ENCODE measurements around the gene KCNH8. TPM values are rescaled to one million over a fixed set of nuclear protein-coding genes. Genes with fewer than 3 reads are reported as not detected.

The KCNH8 gene
- total RNA-seq, 1 donor, result 1.0 TPM

DNA sequence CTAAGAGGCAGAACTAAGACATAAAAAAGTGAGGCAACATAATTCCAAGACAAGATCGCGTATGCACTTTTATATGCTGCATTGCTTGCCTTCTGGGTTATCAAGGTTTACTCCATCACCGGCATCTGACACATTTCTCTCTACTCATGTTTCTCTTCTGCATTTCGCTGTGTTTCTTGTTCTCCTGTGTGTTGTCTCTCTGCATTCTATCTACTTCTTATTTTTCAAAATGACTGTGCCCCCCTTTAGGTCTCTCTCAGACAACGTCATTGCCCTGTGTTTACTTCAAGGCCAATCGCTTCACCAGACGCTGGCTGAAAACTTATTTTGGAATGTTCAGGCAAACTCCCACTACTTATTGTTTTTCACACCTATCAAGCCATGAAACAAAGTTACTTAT, 280.4 kb downstream of the KCNH8 start:
- Histone ChIP-seq H3K9me3 (ENCODE audit: low read depth, low read length) (no peaks in the 10 kb centered on the region), H3K4me1 (ENCODE audit: insufficient read depth, low read length) (no peaks in the 10 kb centered on the region), H3K27me3 (ENCODE audit: insufficient read depth, low read length) (no peaks in the 10 kb centered on the region), H3K4me3 (ENCODE audit: low read length) (no peak overlapping the region)

DNA sequence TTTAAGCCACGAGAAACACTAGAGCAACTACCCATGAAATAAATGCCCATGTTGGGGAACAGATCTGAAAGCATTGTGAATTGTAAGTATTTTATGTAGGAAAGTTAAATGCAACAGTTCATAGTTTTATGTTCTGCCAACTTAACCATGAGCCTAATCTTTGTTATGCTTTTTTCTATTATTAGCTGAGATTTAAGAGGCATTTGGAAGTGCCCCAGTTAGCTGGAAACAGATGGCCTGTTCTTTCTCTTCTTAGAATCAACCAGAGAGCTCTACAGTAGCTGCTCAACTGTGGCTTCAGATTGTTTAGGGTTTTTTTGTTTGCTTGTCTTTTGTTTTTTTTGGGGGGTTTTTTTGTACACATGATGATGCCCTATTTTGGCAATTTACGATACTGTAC, 284.4 kb downstream of the KCNH8 start:
- Histone ChIP-seq H3K9me3 (ENCODE audit: low read depth, low read length) (no peaks in the 10 kb centered on the region), H3K4me1 (ENCODE audit: insufficient read depth, low read length) (no peaks in the 10 kb centered on the region), H3K4me3 (ENCODE audit: low read length) (no peak overlapping the region), H3K27me3 (ENCODE audit: insufficient read depth, low read length) (no peaks in the 10 kb centered on the region)

DNA sequence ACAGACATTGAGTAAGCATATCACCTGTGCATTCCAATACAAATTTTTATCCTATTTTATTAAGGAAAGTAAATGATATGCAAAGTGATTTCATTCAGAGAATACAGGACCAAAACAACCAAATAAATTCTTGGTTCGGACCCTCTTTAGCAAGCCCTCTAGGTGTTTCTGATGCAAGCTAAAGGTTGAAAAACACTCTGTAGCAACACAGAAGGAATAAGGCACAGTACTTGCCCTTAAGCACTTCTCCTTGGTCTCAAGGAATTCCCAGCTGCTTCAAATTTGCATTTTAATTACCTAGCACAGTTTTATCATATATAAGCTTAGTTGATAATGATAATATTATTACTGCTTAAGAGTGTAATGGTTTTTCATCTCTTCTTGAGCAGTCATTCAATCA, 288.4 kb downstream of the KCNH8 start:
- H3K4me1 ChIP-seq (ENCODE audit: insufficient read depth, low read length), result no peaks in the 10 kb centered on the region
- H3K4me3 ChIP-seq (ENCODE audit: low read length), result no peak overlapping the region
- H3K27me3 ChIP-seq (ENCODE audit: insufficient read depth, low read length), result no peaks in the 10 kb centered on the region
- H3K9me3 ChIP-seq (ENCODE audit: low read depth, low read length), result no peaks in the 10 kb centered on the region

DNA sequence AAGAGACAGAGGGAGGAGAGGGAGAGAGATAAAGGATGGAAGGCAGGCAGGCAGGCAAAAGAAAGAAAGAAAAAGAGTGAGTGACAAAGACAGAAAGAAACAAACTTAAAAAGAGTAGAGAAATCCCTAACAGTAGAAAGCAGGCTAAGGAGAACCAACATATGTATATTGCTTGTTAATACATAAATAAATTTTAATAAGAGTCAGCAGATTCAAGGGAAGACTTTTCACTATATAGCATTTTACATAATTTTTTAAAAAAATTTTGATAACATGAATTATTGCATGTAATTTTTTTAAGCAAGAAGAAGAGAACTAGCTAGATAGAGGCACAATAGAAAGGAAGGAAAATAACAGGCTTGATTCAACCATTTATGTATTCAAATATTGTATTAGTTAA, 291.6 kb downstream of the KCNH8 start:
- H3K4me3 ChIP-seq (ENCODE audit: low read length), result no peak overlapping the region
- H3K27me3 ChIP-seq (ENCODE audit: insufficient read depth, low read length), result no peaks in the 10 kb centered on the region
- H3K4me1 ChIP-seq (ENCODE audit: insufficient read depth, low read length), result no peaks in the 10 kb centered on the region
- no peaks in the 10 kb centered on the region for H3K9me3 ChIP-seq (ENCODE audit: low read depth, low read length)

DNA sequence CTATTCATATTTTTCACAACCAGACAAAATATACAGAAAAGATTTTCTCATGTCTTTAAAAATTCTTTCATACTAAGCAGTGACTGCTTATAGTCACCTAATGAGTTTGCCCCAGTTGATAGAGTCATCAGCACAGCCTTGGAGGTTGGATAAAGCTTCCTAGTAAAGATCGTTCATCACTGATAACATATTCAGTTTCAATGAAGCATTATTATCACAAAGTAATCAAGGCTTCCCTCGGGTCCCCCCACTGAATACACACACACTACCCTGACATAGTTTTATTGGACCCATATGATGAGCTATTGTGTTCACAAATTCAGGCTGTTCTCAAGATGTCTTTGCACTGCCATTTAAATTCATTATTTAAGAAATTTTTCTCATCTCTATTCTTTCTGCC, 297.8 kb downstream of the KCNH8 start:
- Histone ChIP-seq H3K4me1 (ENCODE audit: insufficient read depth, low read length) (no peaks in the 10 kb centered on the region), H3K27me3 (ENCODE audit: insufficient read depth, low read length) (no peaks in the 10 kb centered on the region), H3K9me3 (ENCODE audit: low read depth, low read length) (no peaks in the 10 kb centered on the region), H3K4me3 (ENCODE audit: low read length) (no peak overlapping the region)

DNA sequence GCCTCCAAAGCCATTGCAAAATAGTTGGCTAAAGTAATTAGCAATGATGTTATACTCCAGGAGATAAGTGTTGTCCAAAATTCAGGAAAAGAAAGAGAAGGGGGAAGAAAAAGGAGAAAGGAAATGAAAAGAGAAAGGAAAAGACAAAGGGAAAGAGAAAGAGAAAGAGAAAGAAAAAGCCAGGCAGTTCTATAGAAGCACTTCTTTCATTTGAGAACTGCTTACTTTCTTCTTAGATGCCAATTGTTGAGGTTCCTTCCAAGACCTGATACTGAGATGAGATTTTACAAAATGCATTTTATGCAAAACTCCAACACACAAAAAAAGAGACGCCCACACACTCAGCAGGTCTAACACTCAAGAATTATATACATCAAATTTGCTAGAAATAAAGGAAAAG, 298.4 kb downstream of the KCNH8 start:
- Histone ChIP-seq H3K27me3 (ENCODE audit: insufficient read depth, low read length) (no peaks in the 10 kb centered on the region), H3K9me3 (ENCODE audit: low read depth, low read length) (no peaks in the 10 kb centered on the region), H3K4me3 (ENCODE audit: low read length) (no peak overlapping the region), H3K4me1 (ENCODE audit: insufficient read depth, low read length) (no peaks in the 10 kb centered on the region)

DNA sequence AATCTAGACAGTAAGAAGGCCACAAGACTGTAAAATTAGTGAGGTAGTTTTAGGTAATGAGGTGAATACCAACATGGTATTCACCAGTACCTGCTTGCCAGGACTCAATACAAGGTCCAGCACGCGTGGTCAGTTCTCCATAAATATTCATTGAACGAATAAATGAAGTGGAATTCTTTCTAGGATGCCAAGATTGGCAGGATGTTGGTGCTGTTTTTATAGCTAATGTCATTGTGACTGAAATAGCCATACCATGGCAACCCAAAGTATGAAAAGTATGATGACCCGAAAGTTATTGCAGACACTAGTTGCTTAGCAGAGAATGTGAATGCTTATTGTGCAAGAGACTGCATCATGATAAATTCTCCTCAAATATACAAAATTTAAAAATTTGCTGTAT, 307.2 kb downstream of the KCNH8 start:
- H3K4me1 ChIP-seq (ENCODE audit: insufficient read depth, low read length), result no peaks in the 10 kb centered on the region
- no peaks in the 10 kb centered on the region for H3K27me3 ChIP-seq (ENCODE audit: insufficient read depth, low read length)
- H3K9me3 ChIP-seq (ENCODE audit: low read depth, low read length), result no peaks in the 10 kb centered on the region
- H3K4me3 ChIP-seq (ENCODE audit: low read length), result no peak overlapping the region

DNA sequence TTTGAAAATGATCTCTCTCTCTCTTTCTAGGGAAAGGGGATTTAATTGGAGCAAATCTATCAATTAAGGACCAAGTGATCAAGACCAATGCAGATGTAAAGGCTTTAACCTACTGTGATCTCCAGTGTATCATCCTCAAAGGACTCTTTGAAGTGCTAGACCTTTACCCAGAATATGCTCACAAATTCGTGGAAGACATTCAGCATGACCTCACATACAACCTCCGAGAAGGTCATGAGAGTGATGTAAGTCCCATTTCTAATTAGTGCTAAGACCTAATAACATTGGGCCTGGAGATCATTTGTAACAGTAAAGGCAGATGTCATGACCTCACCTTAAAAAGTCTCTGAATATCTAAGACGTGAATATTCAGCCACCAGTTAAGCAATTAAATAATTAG, 308.4 kb downstream of the KCNH8 start:
- no peak overlapping the region for H3K4me3 ChIP-seq (ENCODE audit: low read length)
- H3K27me3 ChIP-seq (ENCODE audit: insufficient read depth, low read length), result no peaks in the 10 kb centered on the region
- H3K4me1 ChIP-seq (ENCODE audit: insufficient read depth, low read length), result no peaks in the 10 kb centered on the region
- no peaks in the 10 kb centered on the region for H3K9me3 ChIP-seq (ENCODE audit: low read depth, low read length)

DNA sequence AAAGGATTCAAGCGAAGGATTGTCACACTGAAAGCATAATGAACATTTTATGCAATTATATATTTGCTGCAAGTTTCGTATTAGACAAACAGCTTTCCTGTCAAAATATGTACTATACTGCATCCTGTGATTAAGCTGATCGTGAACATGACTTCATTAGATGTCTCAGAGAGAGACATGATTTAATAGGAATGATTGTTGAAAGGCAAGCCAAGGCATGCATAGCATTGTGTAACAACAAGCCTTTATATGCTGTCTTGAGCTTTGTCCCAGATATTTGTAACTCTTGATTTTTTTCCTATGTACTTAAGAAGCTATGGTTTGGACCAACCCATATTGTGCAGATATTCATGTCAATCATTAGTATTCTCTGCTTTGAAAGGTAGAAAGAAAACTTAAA, 309.1 kb downstream of the KCNH8 start:
- no peak overlapping the region for H3K4me3 ChIP-seq (ENCODE audit: low read length)

DNA sequence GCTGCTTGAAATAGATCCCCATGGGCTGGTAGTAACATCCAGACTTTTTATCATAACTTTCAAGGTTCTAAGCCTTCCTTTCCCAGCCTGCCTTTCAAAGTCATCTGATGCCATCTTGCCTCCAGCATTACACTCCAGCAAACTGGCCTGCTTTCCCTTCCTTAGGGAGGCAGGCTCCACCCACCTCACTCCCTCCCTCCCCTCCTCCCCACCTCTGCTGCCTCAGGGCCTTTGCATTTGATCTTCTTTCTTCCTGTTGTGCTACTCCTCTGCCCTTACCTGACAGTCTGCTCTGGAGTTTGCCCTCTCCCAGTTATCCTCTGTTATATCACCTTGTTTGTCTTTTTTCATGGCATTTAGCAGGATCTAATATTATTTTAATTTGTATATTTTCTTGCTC, 319.5 kb downstream of the KCNH8 start:
- Histone ChIP-seq H3K9me3 (ENCODE audit: low read depth, low read length) (no peaks in the 10 kb centered on the region), H3K27me3 (ENCODE audit: insufficient read depth, low read length) (no peaks in the 10 kb centered on the region), H3K4me3 (ENCODE audit: low read length) (no peak overlapping the region), H3K4me1 (ENCODE audit: insufficient read depth, low read length) (no peaks in the 10 kb centered on the region)

More for the DNA sequence above, 309.1 kb downstream of the KCNH8 start:
- H3K9me3 ChIP-seq (ENCODE audit: low read depth, low read length), result no peaks in the 10 kb centered on the region
- no peaks in the 10 kb centered on the region for H3K27me3 ChIP-seq (ENCODE audit: insufficient read depth, low read length)
- H3K4me1 ChIP-seq (ENCODE audit: insufficient read depth, low read length), result no peaks in the 10 kb centered on the region

DNA sequence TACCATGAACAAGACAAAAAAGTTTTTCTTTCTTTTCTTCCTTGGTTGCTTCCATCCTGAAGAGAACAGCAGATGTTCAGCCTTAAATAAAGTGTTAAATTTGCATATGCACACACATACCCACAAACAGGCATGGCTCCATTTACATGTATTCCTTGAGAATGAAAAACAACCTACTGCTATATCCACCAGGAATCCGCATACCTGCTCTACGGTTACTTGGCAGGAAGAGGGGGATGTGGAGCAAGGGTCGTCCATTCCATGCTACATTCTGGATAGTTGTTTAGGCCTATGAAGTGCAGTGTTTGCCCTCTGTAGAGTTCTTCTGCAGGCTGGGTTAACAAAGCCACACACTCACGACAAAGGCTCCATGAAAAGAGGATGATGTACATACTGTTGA, 322.8 kb downstream of the KCNH8 start:
- H3K4me1 ChIP-seq (ENCODE audit: insufficient read depth, low read length), result no peaks in the 10 kb centered on the region
- no peaks in the 10 kb centered on the region for H3K27me3 ChIP-seq (ENCODE audit: insufficient read depth, low read length)
- H3K4me3 ChIP-seq (ENCODE audit: low read length), result no peak overlapping the region
- H3K9me3 ChIP-seq (ENCODE audit: low read depth, low read length), result no peaks in the 10 kb centered on the region

DNA sequence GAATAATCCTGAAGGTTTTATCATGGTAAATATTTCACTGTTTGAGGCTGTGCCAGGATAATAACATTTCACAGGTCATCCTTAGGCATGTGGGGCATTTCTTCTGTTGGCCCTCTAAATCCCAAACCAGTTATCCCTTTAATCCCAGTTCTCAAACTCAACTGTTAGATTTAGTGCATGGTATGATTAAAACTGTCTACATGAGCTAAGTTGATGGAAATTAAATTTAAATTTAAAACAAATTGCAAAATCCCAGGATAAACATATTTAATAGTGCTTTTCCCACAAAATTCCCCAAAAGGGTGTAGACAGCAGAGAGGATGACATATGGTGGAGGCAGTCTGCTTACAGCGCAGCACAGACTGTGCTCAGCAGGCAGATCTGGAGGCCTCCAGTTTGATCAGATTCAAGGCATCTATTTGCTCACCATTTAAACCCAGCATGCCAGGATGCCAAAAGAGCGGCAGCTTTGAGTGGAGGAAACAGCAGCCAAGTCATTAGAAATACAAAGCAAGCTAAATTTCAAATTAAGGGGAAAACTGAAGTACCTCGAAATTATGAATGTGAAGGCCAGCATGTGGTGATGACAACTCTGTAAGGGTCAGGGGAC, 325.8 kb downstream of the KCNH8 start:
- H3K9me3 ChIP-seq (ENCODE audit: low read depth, low read length), result no peaks in the 10 kb centered on the region
- no peaks in the 10 kb centered on the region for H3K4me1 ChIP-seq (ENCODE audit: insufficient read depth, low read length)
- H3K4me3 ChIP-seq (ENCODE audit: low read length), result no peak overlapping the region
- no peaks in the 10 kb centered on the region for H3K27me3 ChIP-seq (ENCODE audit: insufficient read depth, low read length)

DNA sequence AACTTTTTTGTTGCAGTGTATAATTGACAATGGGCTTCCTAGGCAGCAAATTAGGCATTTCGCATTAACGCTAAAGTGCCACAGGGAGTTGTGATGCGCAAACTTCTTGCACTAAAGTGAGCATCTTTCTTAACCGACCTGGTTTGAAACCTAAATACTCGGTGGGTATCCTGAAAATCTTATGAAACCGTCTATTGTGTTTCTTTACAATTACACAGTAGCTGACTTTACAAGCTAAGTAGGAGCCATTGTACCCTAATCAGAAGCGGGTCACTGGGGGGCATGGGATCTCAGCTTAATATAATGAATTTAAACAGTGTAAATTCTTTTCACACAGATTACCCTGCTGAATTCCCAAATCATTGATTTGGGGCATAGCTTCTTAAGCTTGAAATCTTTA, 328.0 kb downstream of the KCNH8 start:
- Histone ChIP-seq H3K4me3 (ENCODE audit: low read length) (no peak overlapping the region), H3K4me1 (ENCODE audit: insufficient read depth, low read length) (no peaks in the 10 kb centered on the region), H3K9me3 (ENCODE audit: low read depth, low read length) (no peaks in the 10 kb centered on the region), H3K27me3 (ENCODE audit: insufficient read depth, low read length) (no peaks in the 10 kb centered on the region)

DNA sequence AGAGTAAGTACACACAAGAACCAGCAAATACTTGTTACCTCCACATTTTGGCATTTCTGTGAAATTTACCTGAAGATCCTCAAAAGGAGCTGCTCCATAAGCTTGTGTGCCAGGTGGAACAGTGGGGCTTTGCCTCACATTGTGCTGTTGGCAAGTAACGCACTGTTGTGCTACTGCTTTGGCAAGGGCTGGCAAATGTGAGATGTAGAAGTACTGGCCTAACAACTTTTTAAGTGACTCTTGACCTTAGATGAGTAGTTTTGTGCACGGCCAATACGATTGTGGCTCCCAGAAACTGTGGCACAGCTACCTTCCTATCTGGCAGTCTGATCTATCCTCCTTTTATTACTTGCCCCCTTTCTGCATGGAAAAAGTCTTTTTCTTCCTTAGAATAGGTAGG, 337.0 kb downstream of the KCNH8 start:
- Histone ChIP-seq H3K27me3 (ENCODE audit: insufficient read depth, low read length) (no peaks in the 10 kb centered on the region), H3K4me3 (ENCODE audit: low read length) (no peak overlapping the region), H3K9me3 (ENCODE audit: low read depth, low read length) (no peaks in the 10 kb centered on the region), H3K4me1 (ENCODE audit: insufficient read depth, low read length) (no peaks in the 10 kb centered on the region)

DNA sequence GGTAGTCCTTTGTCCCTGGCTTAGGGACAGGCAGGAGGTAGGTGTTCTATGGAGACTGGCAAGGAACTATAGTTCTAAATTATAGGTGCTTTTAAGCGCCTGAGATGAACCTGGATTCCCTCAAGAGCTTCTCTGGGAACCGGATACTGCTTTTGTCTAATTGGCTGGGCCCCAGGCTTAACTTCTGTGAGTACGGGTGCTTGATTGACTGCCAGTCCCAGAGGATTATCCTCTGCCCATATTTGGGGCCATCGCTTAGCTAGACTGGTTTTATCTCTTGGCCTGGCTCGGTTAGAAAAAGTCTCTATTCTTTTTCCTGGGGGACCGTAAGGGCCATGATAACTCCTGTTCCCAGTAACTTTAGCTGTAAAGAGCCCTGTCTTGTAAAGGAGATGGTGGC, 339.1 kb downstream of the KCNH8 start:
- Histone ChIP-seq H3K4me3 (ENCODE audit: low read length) (no peak overlapping the region), H3K4me1 (ENCODE audit: insufficient read depth, low read length) (no peaks in the 10 kb centered on the region), H3K9me3 (ENCODE audit: low read depth, low read length) (no peaks in the 10 kb centered on the region), H3K27me3 (ENCODE audit: insufficient read depth, low read length) (no peaks in the 10 kb centered on the region)

DNA sequence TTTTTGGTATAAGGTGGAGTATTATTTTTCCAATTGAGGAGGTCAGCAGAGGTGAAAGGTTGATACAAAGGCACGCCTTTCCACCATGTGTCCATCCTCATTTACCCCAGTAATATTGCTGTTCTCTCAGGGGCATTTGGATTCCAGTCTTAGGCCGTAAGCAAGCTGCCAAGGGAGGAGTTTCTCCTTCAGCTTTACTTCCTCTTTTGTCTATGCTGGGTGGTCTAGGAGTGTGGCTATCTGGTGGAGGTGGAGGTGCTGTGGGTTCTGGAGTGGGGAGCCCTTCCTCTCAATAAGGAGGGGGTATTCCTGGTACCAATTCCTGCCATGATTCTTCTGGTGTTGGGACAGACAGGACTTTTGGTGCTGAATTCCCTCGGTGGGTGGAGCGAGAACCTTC, 340.6 kb downstream of the KCNH8 start:
- Histone ChIP-seq H3K4me3 (ENCODE audit: low read length) (no peak overlapping the region), H3K4me1 (ENCODE audit: insufficient read depth, low read length) (no peaks in the 10 kb centered on the region), H3K27me3 (ENCODE audit: insufficient read depth, low read length) (no peaks in the 10 kb centered on the region), H3K9me3 (ENCODE audit: low read depth, low read length) (no peaks in the 10 kb centered on the region)

DNA sequence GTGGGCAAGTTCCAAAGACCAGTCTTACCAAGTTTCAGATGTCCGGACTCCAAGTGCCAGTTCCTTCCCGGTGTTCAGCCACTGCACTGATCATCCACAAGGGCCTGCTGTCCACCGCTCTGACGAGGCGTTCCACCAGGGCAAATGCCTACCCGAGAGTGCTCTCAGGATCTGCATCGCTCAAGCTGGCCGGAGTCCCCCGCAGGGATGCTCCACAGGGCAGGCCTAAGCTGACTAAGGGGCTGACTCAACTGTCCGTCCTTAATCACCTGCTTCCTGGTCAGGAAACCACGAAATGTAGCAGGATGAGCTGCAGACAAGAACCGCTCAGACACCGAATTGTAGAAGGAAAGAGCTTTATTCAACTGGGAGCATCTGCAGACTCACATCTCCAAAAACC, 341.6 kb downstream of the KCNH8 start:
- Histone ChIP-seq H3K4me1 (ENCODE audit: insufficient read depth, low read length) (no peaks in the 10 kb centered on the region), H3K4me3 (ENCODE audit: low read length) (no peak overlapping the region), H3K9me3 (ENCODE audit: low read depth, low read length) (no peaks in the 10 kb centered on the region), H3K27me3 (ENCODE audit: insufficient read depth, low read length) (no peaks in the 10 kb centered on the region)

Data from mononuclear cell (primary cell).